Stomach (tissue), 9 donors: ENCODE data around the gene PIEZO2. TPM values are rescaled to one million over a fixed set of nuclear protein-coding genes. Genes with fewer than 3 reads are reported as not detected.

Experiments used
- DNase-seq, 2 donors: peaks; one replicate each; pipeline versions ENCODE4 v3.0.0 to v3.0.0-alpha.2; 2013 to 2019
- H3K27ac ChIP-seq, 5 donors: fragments of 200-600 bp in 4 of 5; sonication (generic) in 4 of 5; one replicate each; pipeline ENCODE4 v1.5.1; 2013 to 2019; ENCODE audit warnings: mild to moderate bottlenecking in 1 of 5, moderate library complexity in 1 of 5
- H3K27me3 ChIP-seq, 3 donors: fragments of 200-600 bp; sonication (generic); one replicate each; pipeline ENCODE4 v1.5.1; 2017 to 2019; ENCODE audit warnings: mixed run types in 1 of 3
- H3K36me3 ChIP-seq, 4 donors: fragments of 200-600 bp; sonication (generic); 1 replicate in 3 of 4; 2 replicates in 1 of 4; pipeline ENCODE4 v1.5.1; 2016 to 2019
- H3K4me1 ChIP-seq, 4 donors: fragments of 200-600 bp; sonication (generic); one replicate each; pipeline ENCODE4 v1.5.1; 2016 to 2019
- H3K4me3 ChIP-seq, 4 donors: fragments of 200-600 bp; sonication (generic) in 3 of 4; one replicate each; pipeline ENCODE4 v1.5.1; 2016 to 2019; ENCODE audit warnings: mild to moderate bottlenecking in 1 of 4
- H3K9me3 ChIP-seq, 4 donors: fragments of 200-600 bp; sonication (generic); one replicate each; pipeline ENCODE4 v1.5.1; 2016 to 2019
- CTCF ChIP-seq, 7 experiments: fragments of 450-650 bp in 4 of 7; fragments of 200-600 bp in 3 of 7; sonication (generic) in 3 of 7; IDR thresholded peaks; one replicate each; pipeline ENCODE4 v1.5.1; 2016 to 2019; ENCODE audit warnings: antibody characterized with exemption in 7 of 7, control low read depth in 2 of 7, mild to moderate bottlenecking in 1 of 7
- EP300 ChIP-seq: sonication (generic); formaldehyde crosslinking; IDR thresholded peaks from one replicate; pipeline ENCODE4 v1.6.1; 2017; ENCODE audit warnings: antibody characterized with exemption
- POLR2A ChIP-seq, 4 donors: fragments of 450-650 bp; IDR thresholded peaks; one replicate each; pipeline ENCODE4 v1.6.1; 2016; ENCODE audit warnings: antibody characterized with exemption in 4 of 4, control low read depth in 2 of 4, mild to moderate bottlenecking in 1 of 4, moderate library complexity in 1 of 4
- POLR2AphosphoS5 ChIP-seq, 3 donors: sonication (generic); formaldehyde crosslinking; IDR thresholded peaks; one replicate each; pipeline ENCODE4 v1.6.1; 2016; ENCODE audit warnings: antibody characterized with exemption in 3 of 3
- whole genome bisulfite sequencing, 5 donors: extraction: QIAGEN DNeasy Blood & Tissue Kit in 3 of 5; methylation state at CpG; one replicate each; pipeline versions ENCODE4 v1.1.5 to v1.1.7; 2013 to 2018; 5-methylcytosine and 5-hydroxymethylcytosine counted together
- intact Hi-C: fragments of 100-400 bp; cut with DNase I; formaldehyde crosslinking; loops from one replicate; pipeline ENCODE4 v1.15.1; 2023; ENCODE audit warnings: low total_unique reads
- polyA plus RNA-seq, 3 donors: library from polyadenylated mRNA; stranded (reverse); fragments of 200-250 nt; gene quantifications; one replicate each; pipeline ENCODE4 v1.2.3, GENCODE V29; 2013
- total RNA-seq, 5 donors: library from RNA; depleted of rRNA; stranded (reverse); fragments of >200 nt; gene quantifications; one replicate each; pipeline versions ENCODE4 v1.1.0 to v1.2.3, GENCODE V29; 2014 to 2016
- donor health status: healthy with polysubstance abuse.
- donor health status: Bipolar disorder and iron deficiency.
- donor health status: healthy.

PIEZO2 gene
- total and polyA plus RNA-seq, 8 donors = 0.30 to 45.3 (median 2.5) TPM

GRCh38 chr18:10912790-10913545, 236.4 kb downstream of the PIEZO2 start:
- H3K4me1 ChIP-seq = no peaks in the 10 kb centered on the region
- no peaks in the 10 kb centered on the region for H3K9me3 ChIP-seq
- no peak overlapping the region for H3K4me3 ChIP-seq
- DNase-seq = peak in 1 of 2 donors; percentile 75
- intact Hi-C loops = no loop called here
- 66 to 78% (median 75%) methylated on average over 6 of the region's 6 CpGs for WGBS, 5 donors
- H3K27ac ChIP-seq = no peak overlapping the region
- no peak for TF ChIP-seq CTCF (IDR thresholded peaks at IDR 0.05)
- TF ChIP-seq EP300 = no peak
- TF ChIP-seq POLR2A (IDR thresholded peaks at IDR 0.05) = no peak
- no peak for TF ChIP-seq POLR2AphosphoS5 (IDR thresholded peaks at IDR 0.05)
- no peaks in the 10 kb centered on the region for H3K27me3 ChIP-seq
- no peaks in the 10 kb centered on the region for H3K36me3 ChIP-seq

- no peak overlapping the region for H3K27ac ChIP-seq
- H3K27me3 ChIP-seq = no peaks in the 10 kb centered on the region
- H3K9me3 ChIP-seq = no peaks in the 10 kb centered on the region
- TF ChIP-seq CTCF (IDR thresholded peaks at IDR 0.05) (no peak), POLR2AphosphoS5 (IDR thresholded peaks at IDR 0.05) (no peak)
- DNase-seq = no peak
- H3K4me3 ChIP-seq = no peak overlapping the region
- intact Hi-C loops = no loop called here
- WGBS, 5 donors = 85 to 93% (median 90%) methylated on average over 4 of the region's 4 CpGs
- no peaks in the 10 kb centered on the region for H3K36me3 ChIP-seq
- peaks cover 0 to 1% (median 0%) of the 10 kb centered on the region in 4 donors for H3K4me1 ChIP-seq
Measured at GRCh38 chr18:10909724-10910123, 239.6 kb downstream of the PIEZO2 start.

- H3K36me3 ChIP-seq = no peaks in the 10 kb centered on the region
- TF ChIP-seq CTCF (IDR thresholded peaks at IDR 0.05) (no peak), POLR2A (IDR thresholded peaks at IDR 0.05) (no peak), EP300 (no peak)
- H3K4me1 ChIP-seq = peaks cover 0 to 5% (median 0%) of the 10 kb centered on the region in 4 donors
- no peak for DNase-seq
- intact Hi-C loops = no loop called here
- no peaks in the 10 kb centered on the region for H3K27me3 ChIP-seq
- H3K4me3 ChIP-seq = no peak overlapping the region
- no peak overlapping the region for H3K27ac ChIP-seq
- 73 to 85% (median 82%) methylated on average over 5 of the region's 5 CpGs for WGBS, 5 donors
- no peaks in the 10 kb centered on the region for H3K9me3 ChIP-seq
Measured at GRCh38 chr18:10908760-10909159, 240.6 kb downstream of the PIEZO2 start.

- intact Hi-C loops = no loop called here
- Histone ChIP-seq H3K4me1 (peaks cover 0 to 5% (median 0%) of the 10 kb centered on the region in 4 donors), H3K4me3 (no peak overlapping the region), H3K36me3 (no peaks in the 10 kb centered on the region), H3K9me3 (no peaks in the 10 kb centered on the region), H3K27ac (no peak overlapping the region), H3K27me3 (no peaks in the 10 kb centered on the region)
- DNase-seq = no peak
- 81 to 90% (median 83%) methylated on average over 1 of the region's 1 CpG for WGBS, 5 donors
- TF ChIP-seq POLR2AphosphoS5 (IDR thresholded peaks at IDR 0.05) = no peak
- TF ChIP-seq EP300 = no peak
Measured at GRCh38 chr18:10907749-10908148, 241.6 kb downstream of the PIEZO2 start.

GRCh38 chr18:10901329-10901728, 248.0 kb downstream of the PIEZO2 start:
- Histone ChIP-seq H3K27me3 (no peaks in the 10 kb centered on the region), H3K27ac (no peak overlapping the region), H3K9me3 (no peaks in the 10 kb centered on the region), H3K36me3 (no peaks in the 10 kb centered on the region), H3K4me3 (no peak overlapping the region), H3K4me1 (peaks cover 0 to 5% (median 0%) of the 10 kb centered on the region in 4 donors)
- DNase-seq = no peak
- intact Hi-C loops = no loop called here
- WGBS, 5 donors = 64 to 88% (median 72%) methylated on average over 1 to 2 of the region's 2 CpGs
- TF ChIP-seq POLR2A (IDR thresholded peaks at IDR 0.05) (no peak), CTCF (IDR thresholded peaks at IDR 0.05) (no peak), EP300 (no peak), POLR2AphosphoS5 (IDR thresholded peaks at IDR 0.05) (no peak)
